Left ventricle myocardium inferior (tissue), 1 donor: ENCODE results near the gene AKAP12. TPM values are rescaled to one million over a fixed set of nuclear protein-coding genes. Genes with fewer than 3 reads are reported as not detected.
"Not testable (repeated sequence)": the region's sequence is repeated elsewhere in the genome, so short reads cannot be mapped to it uniquely, and the experiment has no call there.

Experiments
- DNase-seq: peaks from one replicate; pipeline ENCODE4 v3.0.0-alpha.2; 2020
- H3K27ac ChIP-seq: fragments of 200-600 bp; replicated peaks from 2 replicates; pipeline ENCODE4 v1.8.0; 2021
- H3K27me3 ChIP-seq: fragments of 200-600 bp; 2 replicates; pipeline ENCODE4 v1.8.0; 2021; ENCODE audit warnings: low read depth
- H3K36me3 ChIP-seq: fragments of 200-600 bp; 2 replicates; pipeline ENCODE4 v1.8.0; 2021
- H3K4me1 ChIP-seq: fragments of 200-600 bp; 2 replicates; pipeline ENCODE4 v1.8.0; 2021
- H3K4me3 ChIP-seq: fragments of 200-600 bp; 2 replicates; pipeline ENCODE4 v1.8.0; 2021; ENCODE audit warnings: mild to moderate bottlenecking, moderate library complexity
- H3K9me3 ChIP-seq: fragments of 200-600 bp; replicated peaks from 2 replicates; pipeline ENCODE4 v1.8.0; 2021
- intact Hi-C: fragments of 100-400 bp; cut with micrococcal nuclease; formaldehyde crosslinking; loops from one replicate; pipeline ENCODE4 v1.11.0; 2022
- total RNA-seq: library from RNA; stranded (reverse); fragmentation: NEBNext Ultra II Directional; extraction: Animal tissue kit (Norgen Biotek cat#: 25700); gene quantifications from one replicate; pipeline ENCODE4 v1.2.1, GENCODE V29; 2021
- TF ChIP-seq, protein P1 (sequence below): fragments of 200-600 bp; IDR thresholded peaks from 2 replicates; pipeline ENCODE4 v1.8.0; 2021; ENCODE audit warnings: antibody characterized with exemption, mild to moderate bottlenecking, borderline replicate concordance
- donor health status: DM: no; HTN: yes; CAD: no; lungs with severe emphysema.

AKAP12 gene
- total RNA-seq, 1 donor from 2014 or later, result 13.1 TPM

- TF ChIP-seq, protein P1, sequence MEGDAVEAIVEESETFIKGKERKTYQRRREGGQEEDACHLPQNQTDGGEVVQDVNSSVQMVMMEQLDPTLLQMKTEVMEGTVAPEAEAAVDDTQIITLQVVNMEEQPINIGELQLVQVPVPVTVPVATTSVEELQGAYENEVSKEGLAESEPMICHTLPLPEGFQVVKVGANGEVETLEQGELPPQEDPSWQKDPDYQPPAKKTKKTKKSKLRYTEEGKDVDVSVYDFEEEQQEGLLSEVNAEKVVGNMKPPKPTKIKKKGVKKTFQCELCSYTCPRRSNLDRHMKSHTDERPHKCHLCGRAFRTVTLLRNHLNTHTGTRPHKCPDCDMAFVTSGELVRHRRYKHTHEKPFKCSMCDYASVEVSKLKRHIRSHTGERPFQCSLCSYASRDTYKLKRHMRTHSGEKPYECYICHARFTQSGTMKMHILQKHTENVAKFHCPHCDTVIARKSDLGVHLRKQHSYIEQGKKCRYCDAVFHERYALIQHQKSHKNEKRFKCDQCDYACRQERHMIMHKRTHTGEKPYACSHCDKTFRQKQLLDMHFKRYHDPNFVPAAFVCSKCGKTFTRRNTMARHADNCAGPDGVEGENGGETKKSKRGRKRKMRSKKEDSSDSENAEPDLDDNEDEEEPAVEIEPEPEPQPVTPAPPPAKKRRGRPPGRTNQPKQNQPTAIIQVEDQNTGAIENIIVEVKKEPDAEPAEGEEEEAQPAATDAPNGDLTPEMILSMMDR, result no peak
- Histone ChIP-seq H3K4me1 (peaks cover 6% of the 10 kb centered on the region), H3K36me3 (peaks cover 17% of the 10 kb centered on the region), H3K9me3 (no peaks in the 10 kb centered on the region), H3K4me3 (no peak overlapping the region), H3K27me3 (no peaks in the 10 kb centered on the region), H3K27ac (no peak overlapping the region)
- DNase-seq, result no peak
- intact Hi-C loops, result no loop called here
Observed at GRCh38 chr6:151351731-151352130, 112.0 kb downstream of the AKAP12 start.

GRCh38 chr6:151352410-151353396 is 112.9 kb downstream of the AKAP12 start:
- Histone ChIP-seq H3K27ac (no peak overlapping the region), H3K36me3 (peaks cover 17% of the 10 kb centered on the region)
- no peak for DNase-seq

DNA sequence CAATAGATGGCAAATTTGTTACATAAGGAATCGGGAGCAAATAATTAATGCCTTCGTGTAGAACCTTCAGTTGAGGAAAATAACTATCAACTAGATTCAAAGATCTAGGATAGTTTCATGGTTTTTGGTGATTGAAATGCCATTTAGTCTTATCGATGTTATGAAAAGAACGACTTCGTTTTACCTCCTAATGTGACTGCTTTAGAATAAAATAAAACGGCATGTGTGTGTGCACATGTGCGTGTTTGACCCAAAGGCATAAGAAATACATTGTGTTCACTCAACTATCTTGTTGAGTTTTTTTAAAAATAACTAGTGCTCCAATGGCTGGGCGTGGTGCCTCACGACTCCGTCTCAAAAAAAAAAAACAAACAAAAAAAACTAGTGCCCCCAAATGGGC is 114.0 kb downstream of the AKAP12 start:
- Histone ChIP-seq H3K27ac (no peak overlapping the region), H3K4me3 (no peak overlapping the region), H3K4me1 (peaks cover 6% of the 10 kb centered on the region), H3K9me3 (no peaks in the 10 kb centered on the region), H3K36me3 (peaks cover 15% of the 10 kb centered on the region), H3K27me3 (no peaks in the 10 kb centered on the region)
- TF ChIP-seq, protein P1, result no peak
- intact Hi-C loops, result no loop called here
- DNase-seq, result no peak

More at GRCh38 chr6:151352410-151353396, 112.9 kb downstream of the AKAP12 start:
- no peaks in the 10 kb centered on the region for H3K9me3 ChIP-seq
- H3K4me1 ChIP-seq, result peaks cover 6% of the 10 kb centered on the region
- intact Hi-C loops, result no loop called here
- no peak overlapping the region for H3K4me3 ChIP-seq
- no peaks in the 10 kb centered on the region for H3K27me3 ChIP-seq
- TF ChIP-seq, protein P1, result no peak

GRCh38 chr6:151356983-151357382 is 117.2 kb downstream of the AKAP12 start:
- H3K4me3 ChIP-seq, intact Hi-C loops: not testable (repeated sequence)
- H3K36me3 ChIP-seq, result peaks cover 16% of the 10 kb centered on the region

GRCh38 chr6:151357758-151358436 is 118.1 kb downstream of the AKAP12 start:
- Histone ChIP-seq H3K9me3 (no peaks in the 10 kb centered on the region), H3K36me3 (peaks cover 21% of the 10 kb centered on the region), H3K4me1 (peaks cover 6% of the 10 kb centered on the region), H3K27ac (no peak overlapping the region), H3K4me3 (no peak overlapping the region), H3K27me3 (no peaks in the 10 kb centered on the region)
- intact Hi-C loops, result no loop called here
- TF ChIP-seq, protein P1, result no peak
- DNase-seq, result no peak

More at GRCh38 chr6:151356983-151357382, 117.2 kb downstream of the AKAP12 start:
- H3K4me1 ChIP-seq, H3K9me3 ChIP-seq, DNase-seq, H3K27me3 ChIP-seq, H3K27ac ChIP-seq: not testable (repeated sequence)
